ENCODE measurements around the gene DOCK10.

Gene DOCK10

GRCh38 chr2:224982226-224982625 is 60.0 kb downstream of the DOCK10 start:
- TF ChIP-seq CTCF (IDR thresholded peaks at IDR 0.05), result no peak
- Mint-ChIP-seq H3K4me1 (peaks cover 38% of the 10 kb centered on the region), H3K27me3 (ENCODE audit: low read depth, poor library complexity) (peaks cover 8% of the 10 kb centered on the region), H3K4me3 (no peak overlapping the region), H3K27ac (no peak overlapping the region), H3K36me3 (ENCODE audit: low read depth) (no peaks in the 10 kb centered on the region), H3K9me3 (no peaks in the 10 kb centered on the region)
- no peak for DNase-seq

- H3K4me3 Mint-ChIP-seq, result no peak overlapping the region
- peaks cover 27% of the 10 kb centered on the region for H3K4me1 Mint-ChIP-seq
- H3K9me3 Mint-ChIP-seq, result no peaks in the 10 kb centered on the region
- DNase-seq, result no peak
- no peak for TF ChIP-seq CTCF (IDR thresholded peaks at IDR 0.05)
- H3K27ac Mint-ChIP-seq, result peak overlapping the region; percentile 28
- H3K36me3 Mint-ChIP-seq (ENCODE audit: low read depth), result no peaks in the 10 kb centered on the region
- H3K27me3 Mint-ChIP-seq (ENCODE audit: low read depth, poor library complexity), result peaks cover 7% of the 10 kb centered on the region
These were observed 65.4 kb downstream of the DOCK10 start for GRCh38 chr2:224976629-224977525.

DNA sequence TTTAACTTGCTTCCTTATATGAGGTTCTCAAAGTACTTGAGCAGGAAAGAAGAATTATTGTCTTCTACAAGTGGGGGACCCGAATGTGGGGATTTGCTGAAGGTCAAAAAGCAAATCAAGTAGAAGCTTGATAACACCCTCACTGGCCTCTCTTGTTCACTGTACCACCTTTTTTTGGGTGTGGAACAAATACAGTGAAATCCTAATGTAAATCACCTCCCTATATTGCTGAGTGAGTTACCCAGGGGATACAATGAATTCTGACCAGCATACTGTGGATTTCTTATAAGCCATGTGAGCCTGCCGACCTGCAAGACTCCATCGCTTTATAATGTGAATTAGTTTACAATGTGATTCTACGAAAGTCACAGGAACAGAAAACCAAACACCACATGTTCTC is 66.5 kb downstream of the DOCK10 start:
- TF ChIP-seq CTCF (IDR thresholded peaks at IDR 0.05), result no peak
- DNase-seq, result no peak
- no peaks in the 10 kb centered on the region for H3K9me3 Mint-ChIP-seq
- H3K36me3 Mint-ChIP-seq (ENCODE audit: low read depth), result no peaks in the 10 kb centered on the region
- H3K4me3 Mint-ChIP-seq, result no peak overlapping the region
- H3K27me3 Mint-ChIP-seq (ENCODE audit: low read depth, poor library complexity), result peaks cover 7% of the 10 kb centered on the region
- H3K4me1 Mint-ChIP-seq, result peaks cover 27% of the 10 kb centered on the region
- no peak overlapping the region for H3K27ac Mint-ChIP-seq

DNA sequence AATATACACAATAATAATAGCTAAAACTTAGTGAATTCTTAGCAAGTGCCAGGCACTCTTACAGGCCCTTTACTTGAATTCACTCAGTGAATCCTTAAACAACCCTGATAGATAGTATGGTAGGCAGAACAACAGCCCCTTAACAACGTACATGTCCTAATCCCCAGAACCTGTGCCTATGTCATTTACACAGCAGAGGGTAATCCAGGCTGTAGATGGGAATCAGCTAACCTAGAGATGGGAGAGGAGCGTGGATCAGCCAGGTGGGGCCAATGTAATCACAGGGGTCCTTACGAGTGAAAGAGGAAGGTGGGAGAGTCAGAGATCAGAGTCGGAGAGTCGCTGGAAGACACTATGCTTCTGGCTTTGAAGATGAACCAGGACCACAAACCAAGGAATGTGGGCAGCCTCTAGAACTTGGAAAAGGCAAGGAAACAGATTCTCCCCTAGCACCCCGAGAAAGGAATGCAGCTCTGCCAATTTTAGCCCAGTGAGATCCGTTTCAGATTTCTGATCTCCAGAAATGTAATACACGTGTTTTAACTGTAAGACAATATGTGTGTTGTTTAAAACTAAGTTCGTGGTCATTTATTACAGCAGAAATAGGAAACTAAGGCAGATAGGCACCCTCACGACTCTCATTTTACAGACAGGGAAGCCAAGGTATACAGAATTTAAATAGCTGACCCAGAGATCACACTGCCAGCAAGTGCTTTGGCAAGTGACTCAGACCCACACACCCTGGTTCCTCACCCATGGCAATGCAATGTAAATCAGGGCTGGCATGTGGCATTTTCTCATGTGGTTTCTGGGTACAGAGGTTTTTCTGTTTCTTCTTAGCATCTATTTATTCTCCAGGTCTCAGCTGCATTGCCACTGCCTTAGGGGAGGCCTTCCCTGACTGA is 68.9 kb downstream of the DOCK10 start:
- no peak overlapping the region for H3K27ac Mint-ChIP-seq
- peaks cover 9% of the 10 kb centered on the region for H3K27me3 Mint-ChIP-seq (ENCODE audit: low read depth, poor library complexity)
- no peak for DNase-seq
- H3K36me3 Mint-ChIP-seq (ENCODE audit: low read depth), result no peaks in the 10 kb centered on the region
- H3K9me3 Mint-ChIP-seq, result no peaks in the 10 kb centered on the region
- H3K4me3 Mint-ChIP-seq, result no peak overlapping the region
- H3K4me1 Mint-ChIP-seq, result peaks cover 10% of the 10 kb centered on the region
- TF ChIP-seq CTCF (IDR thresholded peaks at IDR 0.05), result no peak

DNA sequence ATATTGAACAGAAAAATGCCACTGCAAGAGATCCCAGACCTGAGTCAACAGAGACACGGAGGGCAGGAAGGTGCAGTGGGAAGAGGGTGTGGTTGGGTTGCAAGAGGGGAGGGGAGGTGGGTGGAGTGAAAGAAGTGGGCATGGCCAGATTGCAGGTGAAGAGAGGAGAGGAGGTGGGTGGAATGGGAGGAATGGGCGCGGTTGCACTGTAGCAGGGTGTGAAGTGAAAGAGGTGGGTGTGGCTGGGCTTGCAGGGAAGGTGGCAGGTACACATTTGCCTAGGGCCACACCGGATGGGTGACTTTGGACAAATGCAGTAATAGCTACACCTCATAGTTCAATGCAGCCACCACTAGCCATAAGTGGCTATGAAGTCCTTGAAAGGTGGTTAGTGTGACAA is 71.1 kb downstream of the DOCK10 start:
- H3K27me3 Mint-ChIP-seq (ENCODE audit: low read depth, poor library complexity), result peaks cover 5% of the 10 kb centered on the region
- no peaks in the 10 kb centered on the region for H3K4me1 Mint-ChIP-seq
- no peaks in the 10 kb centered on the region for H3K9me3 Mint-ChIP-seq
- no peak overlapping the region for H3K4me3 Mint-ChIP-seq
- no peak for DNase-seq
- no peaks in the 10 kb centered on the region for H3K36me3 Mint-ChIP-seq (ENCODE audit: low read depth)
- TF ChIP-seq CTCF (IDR thresholded peaks at IDR 0.05), result no peak
- no peak overlapping the region for H3K27ac Mint-ChIP-seq

Measured in nephron progenitor cell (in vitro differentiated cells).